Kidney epithelial cell (primary cell): ENCODE data around the gene PKNOX2. TPM values are rescaled to one million over a fixed set of nuclear protein-coding genes. Genes with fewer than 3 reads are reported as not detected.

Experiments used
- DNase-seq: peaks from one replicate; pipeline ENCODE4 v3.0.0-alpha.2; 2010; ENCODE audit warnings: low read depth
- H3K27me3 ChIP-seq: 2 replicates; pipeline ENCODE4 v1.6.0; 2011; ENCODE audit warnings: low read length; ENCODE audit not compliant: control insufficient read depth, insufficient read depth
- H3K36me3 ChIP-seq: 2 replicates; pipeline ENCODE4 v1.5.1; 2011; ENCODE audit warnings: low read length; ENCODE audit not compliant: control insufficient read depth, insufficient read depth
- H3K4me3 ChIP-seq: 2 replicates; pipeline ENCODE4 v1.5.1; 2011; ENCODE audit warnings: low read depth, mild to moderate bottlenecking, control low read depth, low read length
- total RNA-seq: library from RNA; depleted of rRNA; stranded (reverse); fragments of >200 nt; gene quantifications from 2 replicates; pipeline ENCODE4 v1.2.3, GENCODE V29; 2015
- TF ChIP-seq, protein P1 (sequence below): IDR thresholded peaks from 2 replicates; pipeline ENCODE4 v1.5.1; 2011; ENCODE audit warnings: mild to moderate bottlenecking, moderate library complexity, low read length, control low read depth, inconsistent platforms; ENCODE audit not compliant: insufficient read depth, poor library complexity, severe bottlenecking

The PKNOX2 gene
- total RNA-seq, 1 donor from 2014 or later: 0.42 TPM

DNA sequence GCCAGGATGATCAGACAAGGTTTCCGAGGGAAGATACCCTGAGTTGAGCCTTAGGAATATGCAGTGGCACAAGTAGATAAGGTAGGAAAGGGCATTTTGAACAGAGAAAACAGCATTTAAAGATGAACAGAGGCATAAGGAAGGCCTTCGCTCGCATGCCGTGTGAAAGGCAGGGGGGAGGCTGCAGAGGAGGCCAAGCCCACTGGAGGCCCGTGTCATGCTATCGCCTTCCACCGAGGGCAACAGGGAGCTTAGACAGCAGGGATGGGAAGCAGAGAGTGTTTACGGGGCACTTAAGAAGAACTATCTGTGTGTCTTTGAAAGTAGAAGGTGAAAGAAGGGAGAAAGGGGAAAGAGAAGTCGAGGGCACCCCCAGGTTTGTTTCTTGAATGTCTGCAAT lies 148.3 kb downstream of the PKNOX2 start:
- TF ChIP-seq, protein P1, sequence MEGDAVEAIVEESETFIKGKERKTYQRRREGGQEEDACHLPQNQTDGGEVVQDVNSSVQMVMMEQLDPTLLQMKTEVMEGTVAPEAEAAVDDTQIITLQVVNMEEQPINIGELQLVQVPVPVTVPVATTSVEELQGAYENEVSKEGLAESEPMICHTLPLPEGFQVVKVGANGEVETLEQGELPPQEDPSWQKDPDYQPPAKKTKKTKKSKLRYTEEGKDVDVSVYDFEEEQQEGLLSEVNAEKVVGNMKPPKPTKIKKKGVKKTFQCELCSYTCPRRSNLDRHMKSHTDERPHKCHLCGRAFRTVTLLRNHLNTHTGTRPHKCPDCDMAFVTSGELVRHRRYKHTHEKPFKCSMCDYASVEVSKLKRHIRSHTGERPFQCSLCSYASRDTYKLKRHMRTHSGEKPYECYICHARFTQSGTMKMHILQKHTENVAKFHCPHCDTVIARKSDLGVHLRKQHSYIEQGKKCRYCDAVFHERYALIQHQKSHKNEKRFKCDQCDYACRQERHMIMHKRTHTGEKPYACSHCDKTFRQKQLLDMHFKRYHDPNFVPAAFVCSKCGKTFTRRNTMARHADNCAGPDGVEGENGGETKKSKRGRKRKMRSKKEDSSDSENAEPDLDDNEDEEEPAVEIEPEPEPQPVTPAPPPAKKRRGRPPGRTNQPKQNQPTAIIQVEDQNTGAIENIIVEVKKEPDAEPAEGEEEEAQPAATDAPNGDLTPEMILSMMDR: no peak
- no peak for DNase-seq
- Histone ChIP-seq H3K36me3 (no peaks in the 10 kb centered on the region), H3K27me3 (no peaks in the 10 kb centered on the region), H3K4me3 (no peak overlapping the region)

DNA sequence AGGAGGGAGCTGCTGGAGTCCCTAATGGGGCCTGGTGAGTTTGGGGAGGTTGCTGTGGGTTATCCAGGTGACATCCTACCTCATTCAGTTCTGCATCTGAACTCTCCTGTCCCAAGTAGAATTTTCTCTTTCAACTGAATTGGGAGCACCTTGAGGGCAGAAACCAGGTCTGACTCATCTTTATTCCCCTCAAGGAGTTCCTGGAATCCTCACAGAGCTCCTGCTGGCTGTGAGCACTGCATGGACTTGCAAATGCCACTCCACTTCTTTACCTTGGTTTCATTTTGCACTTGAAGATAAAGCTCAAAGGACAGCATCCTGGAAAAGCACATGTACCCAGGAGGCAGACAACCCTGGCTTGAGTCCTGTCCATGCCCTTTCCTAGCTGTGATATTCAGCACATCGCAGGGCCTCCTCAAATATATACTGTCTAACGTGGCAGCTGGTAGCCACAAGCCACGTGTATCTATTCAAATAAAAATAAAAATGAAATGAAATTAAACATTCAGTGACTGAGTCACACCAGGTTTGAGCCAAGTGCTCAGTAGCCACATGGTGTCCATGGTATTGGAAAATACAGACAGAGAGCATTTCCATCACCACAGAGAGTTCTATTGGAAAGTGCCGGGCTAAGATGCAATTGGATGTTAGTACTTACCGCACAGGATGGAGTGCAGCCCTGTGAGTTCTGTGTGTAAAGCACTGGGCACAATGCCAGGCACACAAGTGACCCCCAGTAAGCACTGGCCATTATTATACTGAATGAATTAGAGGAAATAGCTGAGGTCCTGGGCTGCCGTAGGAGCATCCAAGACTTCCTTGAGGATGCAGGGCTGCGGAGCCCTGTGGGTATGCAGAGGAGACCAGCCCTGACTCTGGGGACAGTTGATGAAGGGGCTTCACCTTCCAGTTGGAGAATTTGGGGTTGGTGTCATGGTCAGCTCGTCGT lies 149.0 kb downstream of the PKNOX2 start:
- DNase-seq: no peak
- no peaks in the 10 kb centered on the region for H3K36me3 ChIP-seq
- TF ChIP-seq, protein P1: no peak
- H3K27me3 ChIP-seq: no peaks in the 10 kb centered on the region
- H3K4me3 ChIP-seq: no peak overlapping the region

DNA sequence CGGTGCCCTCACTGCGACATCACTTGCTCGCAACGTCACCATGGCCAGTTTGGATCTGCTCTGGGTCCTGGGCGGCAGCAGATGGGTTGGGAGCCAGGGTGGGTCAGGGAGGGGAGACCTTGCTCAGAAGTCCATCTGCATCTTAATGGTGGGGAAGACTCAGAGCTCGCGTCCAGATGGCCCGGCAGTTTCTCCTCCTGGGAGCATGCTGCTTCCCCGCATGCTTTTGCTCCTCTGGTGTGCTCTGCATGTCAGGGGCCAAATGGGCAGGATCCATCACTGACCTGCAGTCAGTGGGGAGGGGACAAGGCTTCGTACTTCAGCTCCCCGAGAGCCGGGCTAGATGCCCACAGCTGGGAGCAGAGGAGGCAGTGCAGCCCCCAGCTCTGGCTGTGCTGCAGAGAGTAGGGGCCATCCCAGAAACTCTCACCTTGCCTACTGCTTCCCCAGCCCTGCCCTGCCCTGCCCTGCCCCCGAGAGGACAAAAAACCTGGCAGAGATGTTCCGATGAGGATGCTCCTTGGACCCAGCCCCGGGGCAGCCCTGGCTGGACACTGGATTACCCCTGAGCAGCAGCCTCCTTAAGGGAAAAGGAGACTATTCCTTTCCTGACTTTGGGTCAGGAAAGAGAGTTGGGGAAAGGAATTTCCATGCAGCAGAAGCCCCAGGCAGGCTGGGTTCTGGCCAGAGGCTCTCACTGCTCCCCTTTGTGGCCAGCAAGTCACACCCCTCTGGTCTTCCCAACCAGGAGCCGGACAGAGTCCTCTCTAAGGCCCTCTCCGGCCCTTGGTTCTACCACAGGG lies 149.9 kb downstream of the PKNOX2 start:
- H3K4me3 ChIP-seq: no peak overlapping the region
- TF ChIP-seq, protein P1: no peak
- H3K36me3 ChIP-seq: no peaks in the 10 kb centered on the region
- no peaks in the 10 kb centered on the region for H3K27me3 ChIP-seq
- no peak for DNase-seq

DNA sequence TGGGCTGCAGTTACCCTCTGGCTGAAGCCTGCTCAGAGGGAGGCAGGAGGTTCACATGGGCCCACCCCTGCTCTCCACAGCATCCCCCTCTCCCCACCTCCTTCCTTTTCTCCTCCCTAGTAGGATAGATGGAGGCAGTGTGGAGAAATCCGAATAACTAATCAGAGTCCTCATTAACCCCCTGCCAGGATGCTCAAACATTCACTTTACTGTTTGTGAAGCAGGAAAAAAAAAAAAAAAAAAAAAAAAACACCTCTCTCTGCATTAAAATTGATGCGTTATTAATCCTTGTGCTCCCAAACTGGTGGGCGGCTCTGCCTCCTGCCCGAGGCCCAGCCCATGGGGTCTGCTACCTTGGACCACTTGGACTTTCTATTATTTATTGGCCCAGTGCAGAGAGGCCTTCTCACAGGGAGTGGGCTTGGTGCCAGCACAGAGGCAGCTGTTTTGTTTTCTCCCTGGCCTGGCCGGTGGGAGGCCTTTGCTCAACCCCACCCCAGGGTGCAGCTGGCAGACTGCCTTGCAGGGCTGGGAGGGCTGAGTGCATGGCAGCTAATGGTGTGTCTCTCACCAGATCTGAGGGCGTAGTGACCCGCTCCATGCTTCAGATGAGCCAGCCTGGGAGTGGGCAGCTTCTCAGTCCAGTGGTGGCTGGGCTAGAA lies 150.7 kb downstream of the PKNOX2 start:
- no peaks in the 10 kb centered on the region for H3K36me3 ChIP-seq
- no peak for DNase-seq
- TF ChIP-seq, protein P1: no peak
- no peaks in the 10 kb centered on the region for H3K27me3 ChIP-seq
- H3K4me3 ChIP-seq: no peak overlapping the region

DNA sequence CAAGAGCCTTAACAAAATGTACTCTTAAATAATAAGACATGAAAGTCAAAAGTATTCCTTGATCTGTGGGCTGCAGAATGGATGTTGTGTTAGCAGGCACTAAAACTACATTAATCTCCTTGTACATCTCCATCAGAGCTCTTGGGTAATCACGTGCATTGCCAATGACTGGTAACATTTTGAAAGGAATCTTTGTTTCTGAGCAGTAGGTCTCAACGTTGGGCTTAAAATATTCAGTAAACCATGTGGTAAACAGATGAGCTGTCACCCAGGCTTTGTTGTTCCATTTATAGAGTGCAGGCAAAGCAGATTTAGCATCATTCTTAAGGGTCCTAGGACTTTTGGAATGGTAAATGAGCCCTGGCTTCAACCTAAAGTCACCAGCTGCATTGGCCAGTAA lies 152.9 kb downstream of the PKNOX2 start:
- H3K4me3 ChIP-seq: no peak overlapping the region
- H3K27me3 ChIP-seq: no peaks in the 10 kb centered on the region
- H3K36me3 ChIP-seq: no peaks in the 10 kb centered on the region
- TF ChIP-seq, protein P1: no peak
- no peak for DNase-seq
